Thyroid gland (tissue), 4 donors: ENCODE measurements around the gene KRTAP3-1.

Experiments used
- CTCF ChIP-seq, 6 experiments: fragments of 200-600 bp in 3 of 6; fragments of 450-650 bp in 3 of 6; sonication (generic) in 3 of 6; IDR thresholded peaks; one replicate each; pipeline ENCODE4 v1.5.1; 2016 to 2019; ENCODE audit warnings: antibody characterized with exemption in 6 of 6, mild to moderate bottlenecking in 2 of 6, inconsistent platforms in 1 of 6, moderate library complexity in 1 of 6
- POLR2A ChIP-seq, 2 donors: fragments of 450-650 bp; IDR thresholded peaks; one replicate each; pipeline ENCODE4 v1.6.1; 2017; ENCODE audit warnings: antibody characterized with exemption in 2 of 2, mild to moderate bottlenecking in 2 of 2, moderate library complexity in 1 of 2

- TF ChIP-seq CTCF (IDR thresholded peaks at IDR 0.05) (no peak), POLR2A (IDR thresholded peaks at IDR 0.05) (no peak)
Measured at GRCh38 chr17:40967582-40967981, 41.3 kb downstream of the KRTAP3-1 start.
